B cell (primary cell): Measurements from ENCODE around the gene PPP2R2B. TPM values are rescaled to one million over a fixed set of nuclear protein-coding genes. Genes with fewer than 3 reads are reported as not detected.

Experiments used
- ATAC-seq: fragments of 200-7000 bp; cut with Tn5 transposase; one replicate; pipeline ENCODE4 v1.10.0; 2021; ENCODE audit warnings: low read depth, mild to moderate bottlenecking, moderate number of reproducible peaks, moderate library complexity
- CTCF ChIA-PET: fragments of 350-600 bp; sonication (Branson Sonifier 250); formaldehyde crosslinking; loops from one replicate; lab custom pipeline; 2021; ENCODE audit warnings: antibody characterized with exemption, inconsistent platforms; lab: Charles Lee
- POLR2A ChIA-PET: fragments of 350-600 bp; sonication (Branson Sonifier 250); formaldehyde crosslinking; loops from one replicate; lab custom pipeline; 2021; ENCODE audit warnings: antibody characterized with exemption; lab: Charles Lee
- DNase-seq: peaks from one replicate; pipeline ENCODE4 v3.0.0; 2013
- H2AFZ ChIP-seq: 2 replicates; pipeline ENCODE4 v1.6.1; 2012; ENCODE audit warnings: mild to moderate bottlenecking, low read depth, low read length; ENCODE audit not compliant: insufficient read depth, poor library complexity, severe bottlenecking
- H3K27ac ChIP-seq, 2 donors: 1 replicate in 1 of 2; 2 replicates in 1 of 2; pipeline ENCODE4 v1.5.1; 2012 to 2013; ENCODE audit warnings: low read length in 2 of 2, mild to moderate bottlenecking in 2 of 2, moderate library complexity in 1 of 2
- H3K27me3 ChIP-seq, 4 experiments: fragments of 200-600 bp in 1 of 4; sonication (generic) in 1 of 4; replicated peaks in 1 of 4; 1 replicate in 2 of 4; 2 replicates in 2 of 4; pipeline versions ENCODE4 v1.6.1 to v1.7.0; 2013 to 2016; ENCODE audit warnings: low read length in 3 of 4, mild to moderate bottlenecking in 2 of 4, mixed read lengths in 1 of 4, moderate library complexity in 1 of 4; ENCODE audit not compliant: insufficient read depth in 4 of 4, control insufficient read depth in 3 of 4; ENCODE audit errors: control extremely low read depth in 1 of 4
- H3K36me3 ChIP-seq, 2 experiments: replicated peaks in 1 of 2; 1 replicate in 1 of 2; 2 replicates in 1 of 2; pipeline versions ENCODE4 v1.6.1 to v1.7.1; 2013; ENCODE audit warnings: low read length in 1 of 2; ENCODE audit not compliant: insufficient read depth in 2 of 2, control insufficient read depth in 1 of 2; ENCODE audit errors: control extremely low read depth in 1 of 2, extremely low read depth in 1 of 2
- H3K4me1 ChIP-seq, 2 donors: fragments of 200-600 bp in 1 of 2; sonication (generic) in 1 of 2; 1 replicate in 1 of 2; 2 replicates in 1 of 2; pipeline versions ENCODE4 v1.5.1 to v1.6.1; 2013 to 2017; ENCODE audit warnings: low read length in 2 of 2; ENCODE audit not compliant: control insufficient read depth in 2 of 2, insufficient read depth in 2 of 2
- H3K4me2 ChIP-seq: replicated peaks from 2 replicates; pipeline ENCODE3; 2012; ENCODE audit warnings: mild to moderate bottlenecking, low read depth, low read length; ENCODE audit not compliant: poor library complexity, severe bottlenecking
- H3K4me3 ChIP-seq, 5 experiments: fragments of 200-600 bp in 1 of 5; sonication (generic) in 1 of 5; 1 replicate in 3 of 5; 2 replicates in 2 of 5; pipeline versions ENCODE4 v1.5.1 to v1.7.0; 2011 to 2016; ENCODE audit warnings: low read length in 4 of 5, mild to moderate bottlenecking in 4 of 5, low read depth in 2 of 5, control low read depth in 1 of 5, moderate library complexity in 1 of 5; ENCODE audit not compliant: insufficient read depth in 1 of 5; ENCODE audit errors: control extremely low read depth in 1 of 5, extremely low read depth in 1 of 5
- H3K79me2 ChIP-seq: fragments of 200-600 bp; sonication (generic); one replicate; pipeline ENCODE4 v1.6.0; 2016; ENCODE audit warnings: low read length; ENCODE audit not compliant: control insufficient read depth, insufficient read depth
- H3K9ac ChIP-seq: fragments of 200-600 bp; sonication (generic); 2 replicates; pipeline ENCODE4 v1.6.1; 2017; ENCODE audit warnings: mild to moderate bottlenecking, low read length, moderate library complexity
- H3K9me3 ChIP-seq, 3 donors: one replicate each; pipeline versions ENCODE4 v1.6.1 to v1.7.1; 2013; ENCODE audit warnings: low read length in 2 of 3; ENCODE audit not compliant: control insufficient read depth in 2 of 3, insufficient read depth in 1 of 3; ENCODE audit errors: control extremely low read depth in 1 of 3
- H4K20me1 ChIP-seq: 2 replicates; pipeline ENCODE4 v1.6.0; 2012; ENCODE audit warnings: mild to moderate bottlenecking, low read length; ENCODE audit not compliant: insufficient read depth, control insufficient read depth, poor library complexity, severe bottlenecking
- H3K27ac Mint-ChIP-seq: one replicate; pipeline ENCODE4 v1.8.0; 2021; ENCODE audit warnings: mixed read lengths
- H3K27me3 Mint-ChIP-seq: one replicate; pipeline ENCODE4 v1.8.0; 2021; ENCODE audit warnings: mixed read lengths
- H3K4me1 Mint-ChIP-seq: one replicate; pipeline ENCODE4 v1.8.0; 2021; ENCODE audit warnings: mixed read lengths
- H3K4me3 Mint-ChIP-seq: one replicate; pipeline ENCODE4 v1.8.0; 2021; ENCODE audit warnings: mixed read lengths
- H3K9me3 Mint-ChIP-seq: one replicate; pipeline ENCODE4 v1.8.0; 2022; ENCODE audit warnings: mixed read lengths; ENCODE audit not compliant: insufficient read depth
- EZH2 ChIP-seq: IDR thresholded peaks from 2 replicates; pipeline ENCODE4 v1.6.1; 2012; ENCODE audit warnings: borderline replicate concordance, low read depth, mild to moderate bottlenecking, moderate library complexity, low read length; ENCODE audit not compliant: insufficient read depth, poor library complexity, severe bottlenecking
- WGBS: methylation state at CpG from one replicate; pipeline ENCODE4 v1.1.5; 2013; ENCODE audit warnings: missing lambda C conversion rate; ENCODE audit not compliant: insufficient coverage; 5-methylcytosine and 5-hydroxymethylcytosine counted together
- intact Hi-C: fragments of 100-400 bp; cut with micrococcal nuclease; formaldehyde crosslinking; loops from one replicate; pipeline ENCODE4 v1.10.0; 2022
- polyA plus RNA-seq: library from polyadenylated mRNA; depleted of rRNA; stranded (reverse); fragments of >200 nt; gene quantifications from 2 replicates; pipeline ENCODE4 v1.2.3, GENCODE V29; 2012
- total RNA-seq, 2 donors: library from RNA; stranded (reverse); fragments of 120-200 nt in 1 of 2; gene quantifications; 1 replicate in 1 of 2; 2 replicates in 1 of 2; pipeline versions ENCODE4 v1.2.3 to v1.2.4, GENCODE V29; 2013 to 2022
- TF ChIP-seq, protein P1 (sequence below): fragments of 200-600 bp; IDR thresholded peaks from one replicate; pipeline ENCODE4 v1.8.0; 2022; ENCODE audit warnings: antibody characterized with exemption, mild to moderate bottlenecking

PPP2R2B gene
- total and polyA plus RNA-seq, 2 donors (not counting 1 experiment from before 2014, with no cell fraction given), result 0.03 TPM; not detected in 1

DNA sequence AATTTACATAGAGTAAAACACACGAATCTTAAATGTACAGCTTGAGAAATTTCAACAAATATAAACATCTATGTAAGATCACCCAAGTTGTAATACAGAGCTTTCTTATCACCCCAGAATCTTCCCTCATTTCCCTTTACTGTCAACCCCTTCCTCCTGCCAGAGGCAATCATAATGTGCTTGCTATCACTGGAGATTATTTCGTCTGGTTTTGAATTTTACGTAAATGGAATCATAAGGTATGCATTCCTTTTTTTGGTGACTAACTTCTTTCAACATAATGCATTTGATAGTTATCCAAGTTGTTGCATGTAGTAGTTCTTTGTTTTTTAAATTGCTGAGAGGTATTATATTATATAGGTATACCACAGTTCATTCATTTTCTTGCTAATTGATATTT lies 325.1 kb downstream of the PPP2R2B start:
- Mint-ChIP-seq H3K27me3 (peaks cover 9% of the 10 kb centered on the region), H3K27ac (no peak overlapping the region), H3K9me3 (no peaks in the 10 kb centered on the region), H3K4me3 (no peak overlapping the region), H3K4me1 (no peaks in the 10 kb centered on the region)
- Histone ChIP-seq H3K4me1 (no peaks in the 10 kb centered on the region), H3K4me3 (no peak overlapping the region), H3K27me3 (no peaks in the 10 kb centered on the region), H3K36me3 (no peaks in the 10 kb centered on the region), H4K20me1 (no peaks in the 10 kb centered on the region), H3K4me2 (no peak overlapping the region), H3K79me2 (no peaks in the 10 kb centered on the region), H3K9me3 (no peaks in the 10 kb centered on the region), H2AFZ (no peak overlapping the region), H3K27ac (no peak overlapping the region), H3K9ac (no peak overlapping the region)
- no CpG with 5 or more reads among the region's 3 CpGs for WGBS
- POLR2A ChIA-PET, result no interaction called here
- intact Hi-C loops, result no loop called here
- CTCF ChIA-PET, result interaction anchor here (1.2 kb wide), 1 partner anchor 310 kb away, joined by 3 read pairs; no protein-coding TSS in a partner anchor
- DNase-seq (no peak), ATAC-seq (no peak)
- TF ChIP-seq EZH2, result no peak
- TF ChIP-seq, protein P1, sequence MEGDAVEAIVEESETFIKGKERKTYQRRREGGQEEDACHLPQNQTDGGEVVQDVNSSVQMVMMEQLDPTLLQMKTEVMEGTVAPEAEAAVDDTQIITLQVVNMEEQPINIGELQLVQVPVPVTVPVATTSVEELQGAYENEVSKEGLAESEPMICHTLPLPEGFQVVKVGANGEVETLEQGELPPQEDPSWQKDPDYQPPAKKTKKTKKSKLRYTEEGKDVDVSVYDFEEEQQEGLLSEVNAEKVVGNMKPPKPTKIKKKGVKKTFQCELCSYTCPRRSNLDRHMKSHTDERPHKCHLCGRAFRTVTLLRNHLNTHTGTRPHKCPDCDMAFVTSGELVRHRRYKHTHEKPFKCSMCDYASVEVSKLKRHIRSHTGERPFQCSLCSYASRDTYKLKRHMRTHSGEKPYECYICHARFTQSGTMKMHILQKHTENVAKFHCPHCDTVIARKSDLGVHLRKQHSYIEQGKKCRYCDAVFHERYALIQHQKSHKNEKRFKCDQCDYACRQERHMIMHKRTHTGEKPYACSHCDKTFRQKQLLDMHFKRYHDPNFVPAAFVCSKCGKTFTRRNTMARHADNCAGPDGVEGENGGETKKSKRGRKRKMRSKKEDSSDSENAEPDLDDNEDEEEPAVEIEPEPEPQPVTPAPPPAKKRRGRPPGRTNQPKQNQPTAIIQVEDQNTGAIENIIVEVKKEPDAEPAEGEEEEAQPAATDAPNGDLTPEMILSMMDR, result no peak

DNA sequence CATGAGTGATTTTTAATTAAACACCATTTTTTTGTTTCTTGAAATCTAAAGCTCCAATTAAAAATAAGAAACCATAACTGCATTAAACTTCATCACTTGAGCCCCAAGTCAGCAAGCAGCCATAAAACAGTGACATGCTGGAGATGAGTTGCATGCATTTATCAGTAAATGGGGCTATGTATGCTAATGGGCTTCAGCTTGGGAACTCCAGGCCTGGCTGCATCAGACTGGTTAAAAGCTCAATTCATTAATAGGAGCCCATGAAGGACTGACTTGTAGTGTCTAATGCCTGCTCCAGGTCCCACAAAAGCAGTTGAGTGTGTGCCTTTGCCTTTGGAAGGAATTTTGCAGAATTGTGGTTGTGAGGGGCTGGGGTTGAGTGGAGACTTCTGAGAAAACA lies 328.9 kb downstream of the PPP2R2B start:
- no peaks in the 10 kb centered on the region for H3K9me3 ChIP-seq
- ChIA-PET POLR2A (no interaction called here), CTCF (interaction anchor here (0.7 to 1.2 kb wide), 2 partner anchors 11 to 16 kb away, joined by 3 to 4 read pairs; no protein-coding TSS in a partner anchor)
- H3K9ac ChIP-seq, result no peak overlapping the region
- no peak overlapping the region for H3K4me2 ChIP-seq
- no peak overlapping the region for H3K4me3 Mint-ChIP-seq
- TF ChIP-seq, protein P1, result no peak
- TF ChIP-seq EZH2, result no peak
- H3K4me3 ChIP-seq, result no peak overlapping the region
- ATAC-seq (no peak), DNase-seq (no peak)
- H3K9me3 Mint-ChIP-seq, result no peaks in the 10 kb centered on the region
- no peaks in the 10 kb centered on the region for H3K27me3 ChIP-seq
- H3K27ac ChIP-seq, result no peak overlapping the region
- no peaks in the 10 kb centered on the region for H3K79me2 ChIP-seq
- H3K27ac Mint-ChIP-seq, result no peak overlapping the region
- H3K4me1 ChIP-seq, result no peaks in the 10 kb centered on the region
- no peaks in the 10 kb centered on the region for H4K20me1 ChIP-seq
- H3K36me3 ChIP-seq, result no peaks in the 10 kb centered on the region
- H2AFZ ChIP-seq, result no peak overlapping the region
- peaks cover 11% of the 10 kb centered on the region for H3K27me3 Mint-ChIP-seq
- intact Hi-C loops, result no loop called here
- no peaks in the 10 kb centered on the region for H3K4me1 Mint-ChIP-seq
